ENCODE data around the gene PRPF18. TPM values are rescaled to one million over a fixed set of nuclear protein-coding genes. Genes with fewer than 3 reads are reported as not detected.

The PRPF18 gene
- total and polyA plus RNA-seq, 8 donors = 9.8 to 51.8 (median 21.7) TPM

- no peaks in the 10 kb centered on the region for H3K27me3 ChIP-seq
- WGBS, 5 donors = 74 to 86% (median 81%) methylated on average over 4 of the region's 4 CpGs
- no peak for TF ChIP-seq POLR2A (IDR thresholded peaks at IDR 0.05)
- TF ChIP-seq EP300 (IDR thresholded peaks at IDR 0.05) = no peak
- TF ChIP-seq POLR2AphosphoS5 (IDR thresholded peaks at IDR 0.05) = no peak
- TF ChIP-seq CTCF (IDR thresholded peaks at IDR 0.05) = no peak
- H3K27ac ChIP-seq = no peak overlapping the region
- no peak overlapping the region for H3K4me3 ChIP-seq
- H3K4me1 ChIP-seq = peaks cover 0 to 14% (median 7%) of the 10 kb centered on the region in 4 donors
- H3K36me3 ChIP-seq = peaks cover 14 to 88% (median 79%) of the 10 kb centered on the region in 4 donors
- no peak for DNase-seq
- intact Hi-C loops (cut with DNase I; ENCODE audit: low total_unique reads) = no loop called here
- no peaks in the 10 kb centered on the region for H3K9me3 ChIP-seq
Observed at GRCh38 chr10:13668126-13668525, 81.4 kb downstream of the PRPF18 start.

- peaks cover 0 to 14% (median 7%) of the 10 kb centered on the region in 4 donors for H3K4me1 ChIP-seq
- TF ChIP-seq POLR2A (IDR thresholded peaks at IDR 0.05) (no peak), CTCF (IDR thresholded peaks at IDR 0.05) (no peak), POLR2AphosphoS5 (IDR thresholded peaks at IDR 0.05) (no peak), EP300 (IDR thresholded peaks at IDR 0.05) (no peak)
- peak overlapping the region in 3 of 5 donors; percentile 1 to 46 (median 15) for H3K27ac ChIP-seq
- no peaks in the 10 kb centered on the region for H3K27me3 ChIP-seq
- DNase-seq = peak in 1 of 2 donors; percentile 38
- H3K9me3 ChIP-seq = no peaks in the 10 kb centered on the region
- peaks cover 14 to 82% (median 75%) of the 10 kb centered on the region in 4 donors for H3K36me3 ChIP-seq
- WGBS, 5 donors = 43 to 75% (median 64%) methylated on average over 8 of the region's 8 CpGs
- intact Hi-C loops (cut with DNase I; ENCODE audit: low total_unique reads) = no loop called here
- H3K4me3 ChIP-seq = no peak overlapping the region
Observed at GRCh38 chr10:13669182-13669855, 82.6 kb downstream of the PRPF18 start.

DNA sequence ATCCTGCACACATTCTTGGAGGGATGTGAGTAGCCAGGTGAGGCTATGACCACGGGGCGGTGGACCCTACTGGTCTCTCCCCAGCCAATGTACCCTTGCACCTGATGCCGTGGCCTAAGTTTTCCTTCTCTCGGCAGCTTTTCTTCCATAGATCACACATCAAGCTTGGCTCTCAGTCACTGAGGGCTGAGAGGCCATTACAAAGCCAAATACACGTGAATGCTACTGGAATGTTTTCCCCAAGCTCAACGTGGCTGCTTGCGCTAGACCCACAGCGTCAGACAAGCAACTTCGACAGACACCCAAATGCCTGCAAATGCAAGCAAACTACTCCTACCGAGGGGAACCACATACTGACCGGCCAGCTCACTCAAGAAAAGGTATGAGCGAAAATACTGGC lies 83.1 kb downstream of the PRPF18 start:
- intact Hi-C loops (cut with DNase I; ENCODE audit: low total_unique reads) = no loop called here
- no peak for DNase-seq
- Histone ChIP-seq H3K36me3 (peaks cover 14 to 82% (median 73%) of the 10 kb centered on the region in 4 donors), H3K27ac (peak overlapping the region in 2 of 5 donors; percentile 15 to 46), H3K27me3 (no peaks in the 10 kb centered on the region), H3K4me1 (peaks cover 0 to 14% (median 7%) of the 10 kb centered on the region in 4 donors), H3K9me3 (no peaks in the 10 kb centered on the region), H3K4me3 (no peak overlapping the region)
- no peak for TF ChIP-seq POLR2A (IDR thresholded peaks at IDR 0.05)
- 82 to 87% (median 84%) methylated on average over 12 of the region's 12 CpGs for WGBS, 5 donors

DNA sequence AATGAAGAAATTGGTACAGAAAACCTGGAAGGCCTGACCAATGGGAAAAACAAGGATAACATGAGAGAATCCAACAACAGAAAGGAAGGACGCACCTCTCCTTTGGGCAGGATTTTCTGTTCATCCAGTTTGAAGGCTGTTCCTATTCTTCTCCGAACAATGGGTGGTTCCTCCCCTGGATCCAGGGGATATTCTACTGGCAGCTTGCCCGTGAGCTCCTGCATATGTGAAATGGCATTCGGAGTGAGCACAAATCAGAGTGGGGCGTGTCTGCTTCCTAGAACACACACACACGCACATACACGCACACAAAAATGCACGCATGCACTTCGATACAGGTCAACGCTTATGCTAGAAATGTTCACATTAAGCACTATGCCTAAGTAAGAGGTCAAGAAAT lies 83.5 kb downstream of the PRPF18 start:
- intact Hi-C loops (cut with DNase I; ENCODE audit: low total_unique reads) = no loop called here
- Histone ChIP-seq H3K4me3 (no peak overlapping the region), H3K4me1 (peaks cover 0 to 14% (median 7%) of the 10 kb centered on the region in 4 donors), H3K36me3 (peaks cover 14 to 78% (median 69%) of the 10 kb centered on the region in 4 donors), H3K27me3 (no peaks in the 10 kb centered on the region), H3K27ac (no peak overlapping the region), H3K9me3 (no peaks in the 10 kb centered on the region)
- no peak for TF ChIP-seq POLR2AphosphoS5 (IDR thresholded peaks at IDR 0.05)
- TF ChIP-seq CTCF (IDR thresholded peaks at IDR 0.05) = no peak
- no peak for TF ChIP-seq EP300 (IDR thresholded peaks at IDR 0.05)
- TF ChIP-seq POLR2A (IDR thresholded peaks at IDR 0.05) = no peak
- no peak for DNase-seq
- 79 to 95% (median 92%) methylated on average over 10 of the region's 10 CpGs for WGBS, 5 donors

- WGBS, 5 donors = 85 to 91% (median 86%) methylated on average over 10 of the region's 10 CpGs
- Histone ChIP-seq H3K4me1 (peaks cover 0 to 14% (median 7%) of the 10 kb centered on the region in 4 donors), H3K36me3 (peaks cover 4 to 63% (median 53%) of the 10 kb centered on the region in 4 donors), H3K4me3 (no peak overlapping the region), H3K27me3 (no peaks in the 10 kb centered on the region), H3K9me3 (no peaks in the 10 kb centered on the region), H3K27ac (no peak overlapping the region)
- TF ChIP-seq POLR2A (IDR thresholded peaks at IDR 0.05) (no peak), CTCF (IDR thresholded peaks at IDR 0.05) (no peak), EP300 (IDR thresholded peaks at IDR 0.05) (no peak), POLR2AphosphoS5 (IDR thresholded peaks at IDR 0.05) (no peak)
- intact Hi-C loops (cut with DNase I; ENCODE audit: low total_unique reads) = no loop called here
- DNase-seq = peak in 1 of 2 donors; percentile 42
Observed at GRCh38 chr10:13671904-13672303, 85.1 kb downstream of the PRPF18 start.

Data from stomach (tissue), 9 donors.